ENCODE data around the gene EPB41L2.
"Not testable (repeated sequence)": the region's sequence is repeated elsewhere in the genome, so short reads cannot be mapped to it uniquely, and the experiment has no call there.

EPB41L2 gene

GRCh38 chr6:130932438-130932837 is 130.6 kb downstream of the EPB41L2 start:
- Histone ChIP-seq H3K4me1 (ENCODE audit: control insufficient read depth, insufficient read depth, low read length) (peaks cover 3% of the 10 kb centered on the region), H3K9ac (ENCODE audit: low read depth, low read length) (no peak overlapping the region), H3K27me3 (ENCODE audit: control insufficient read depth, insufficient read depth, low read length) (no peaks in the 10 kb centered on the region), H3K36me3 (ENCODE audit: control insufficient read depth, insufficient read depth, low read length) (no peaks in the 10 kb centered on the region), H3K9me3 (ENCODE audit: control insufficient read depth, insufficient read depth, low read length) (peaks cover 3% of the 10 kb centered on the region), H3K4me3 (ENCODE audit: low read depth, low read length) (no peak overlapping the region)

GRCh38 chr6:130931683-130932082 is 131.4 kb downstream of the EPB41L2 start:
- Histone ChIP-seq H3K27me3 (ENCODE audit: control insufficient read depth, insufficient read depth, low read length) (no peaks in the 10 kb centered on the region), H3K9me3 (ENCODE audit: control insufficient read depth, insufficient read depth, low read length) (peaks cover 3% of the 10 kb centered on the region), H3K36me3 (ENCODE audit: control insufficient read depth, insufficient read depth, low read length) (no peaks in the 10 kb centered on the region), H3K4me1 (ENCODE audit: control insufficient read depth, insufficient read depth, low read length) (peaks cover 3% of the 10 kb centered on the region), H3K9ac (ENCODE audit: low read depth, low read length) (no peak overlapping the region), H3K4me3 (ENCODE audit: low read depth, low read length) (no peak overlapping the region)

GRCh38 chr6:130929036-130929678 is 133.9 kb downstream of the EPB41L2 start:
- Histone ChIP-seq H3K9me3 (ENCODE audit: control insufficient read depth, insufficient read depth, low read length) (peaks cover 3% of the 10 kb centered on the region), H3K9ac (ENCODE audit: low read depth, low read length) (no peak overlapping the region), H3K4me1 (ENCODE audit: control insufficient read depth, insufficient read depth, low read length) (no peaks in the 10 kb centered on the region), H3K36me3 (ENCODE audit: control insufficient read depth, insufficient read depth, low read length) (no peaks in the 10 kb centered on the region), H3K27me3 (ENCODE audit: control insufficient read depth, insufficient read depth, low read length) (no peaks in the 10 kb centered on the region), H3K4me3 (ENCODE audit: low read depth, low read length) (no peak overlapping the region)

GRCh38 chr6:130928158-130928912 is 134.7 kb downstream of the EPB41L2 start:
- H3K4me1 ChIP-seq (ENCODE audit: control insufficient read depth, insufficient read depth, low read length) = no peaks in the 10 kb centered on the region
- no peak overlapping the region for H3K9ac ChIP-seq (ENCODE audit: low read depth, low read length)
- no peaks in the 10 kb centered on the region for H3K36me3 ChIP-seq (ENCODE audit: control insufficient read depth, insufficient read depth, low read length)
- no peaks in the 10 kb centered on the region for H3K27me3 ChIP-seq (ENCODE audit: control insufficient read depth, insufficient read depth, low read length)
- H3K9me3 ChIP-seq (ENCODE audit: control insufficient read depth, insufficient read depth, low read length) = peaks cover 3% of the 10 kb centered on the region
- no peak overlapping the region for H3K4me3 ChIP-seq (ENCODE audit: low read depth, low read length)

- no peaks in the 10 kb centered on the region for H3K4me1 ChIP-seq (ENCODE audit: control insufficient read depth, insufficient read depth, low read length)
- no peaks in the 10 kb centered on the region for H3K27me3 ChIP-seq (ENCODE audit: control insufficient read depth, insufficient read depth, low read length)
- no peak overlapping the region for H3K4me3 ChIP-seq (ENCODE audit: low read depth, low read length)
- no peaks in the 10 kb centered on the region for H3K36me3 ChIP-seq (ENCODE audit: control insufficient read depth, insufficient read depth, low read length)
- peaks cover 3% of the 10 kb centered on the region for H3K9me3 ChIP-seq (ENCODE audit: control insufficient read depth, insufficient read depth, low read length)
- H3K9ac ChIP-seq (ENCODE audit: low read depth, low read length) = no peak overlapping the region
These were observed 135.7 kb downstream of the EPB41L2 start for GRCh38 chr6:130927305-130927704.

GRCh38 chr6:130923350-130923749 is 139.7 kb downstream of the EPB41L2 start:
- Histone ChIP-seq H3K4me3 (ENCODE audit: low read depth, low read length) (no peak overlapping the region), H3K27me3 (ENCODE audit: control insufficient read depth, insufficient read depth, low read length) (no peaks in the 10 kb centered on the region), H3K9ac (ENCODE audit: low read depth, low read length) (no peak overlapping the region), H3K4me1 (ENCODE audit: control insufficient read depth, insufficient read depth, low read length) (no peaks in the 10 kb centered on the region), H3K9me3 (ENCODE audit: control insufficient read depth, insufficient read depth, low read length) (no peaks in the 10 kb centered on the region), H3K36me3 (ENCODE audit: control insufficient read depth, insufficient read depth, low read length) (no peaks in the 10 kb centered on the region)

GRCh38 chr6:130922922-130923321 is 140.1 kb downstream of the EPB41L2 start:
- no peak overlapping the region for H3K9ac ChIP-seq (ENCODE audit: low read depth, low read length)
- H3K9me3 ChIP-seq (ENCODE audit: control insufficient read depth, insufficient read depth, low read length) = no peaks in the 10 kb centered on the region
- no peak overlapping the region for H3K4me3 ChIP-seq (ENCODE audit: low read depth, low read length)
- no peaks in the 10 kb centered on the region for H3K27me3 ChIP-seq (ENCODE audit: control insufficient read depth, insufficient read depth, low read length)
- H3K36me3 ChIP-seq (ENCODE audit: control insufficient read depth, insufficient read depth, low read length) = no peaks in the 10 kb centered on the region
- H3K4me1 ChIP-seq (ENCODE audit: control insufficient read depth, insufficient read depth, low read length) = no peaks in the 10 kb centered on the region

- Histone ChIP-seq H3K4me3 (ENCODE audit: low read depth, low read length) (no peak overlapping the region), H3K9me3 (ENCODE audit: control insufficient read depth, insufficient read depth, low read length) (no peaks in the 10 kb centered on the region), H3K27me3 (ENCODE audit: control insufficient read depth, insufficient read depth, low read length) (no peaks in the 10 kb centered on the region), H3K4me1 (ENCODE audit: control insufficient read depth, insufficient read depth, low read length) (no peaks in the 10 kb centered on the region), H3K9ac (ENCODE audit: low read depth, low read length) (no peak overlapping the region), H3K36me3 (ENCODE audit: control insufficient read depth, insufficient read depth, low read length) (no peaks in the 10 kb centered on the region)
These were observed 142.1 kb downstream of the EPB41L2 start for GRCh38 chr6:130920969-130921368.

GRCh38 chr6:130918171-130918570 is 144.9 kb downstream of the EPB41L2 start:
- peaks cover under 1% of the 10 kb centered on the region for H3K4me1 ChIP-seq (ENCODE audit: control insufficient read depth, insufficient read depth, low read length)
- H3K27me3 ChIP-seq (ENCODE audit: control insufficient read depth, insufficient read depth, low read length) = no peaks in the 10 kb centered on the region
- H3K4me3 ChIP-seq (ENCODE audit: low read depth, low read length) = no peak overlapping the region
- no peaks in the 10 kb centered on the region for H3K36me3 ChIP-seq (ENCODE audit: control insufficient read depth, insufficient read depth, low read length)
- H3K9ac ChIP-seq (ENCODE audit: low read depth, low read length) = no peak overlapping the region
- no peaks in the 10 kb centered on the region for H3K9me3 ChIP-seq (ENCODE audit: control insufficient read depth, insufficient read depth, low read length)

- H3K9me3 ChIP-seq (ENCODE audit: control insufficient read depth, insufficient read depth, low read length); H3K9ac ChIP-seq (ENCODE audit: low read depth, low read length); H3K27me3 ChIP-seq (ENCODE audit: control insufficient read depth, insufficient read depth, low read length); H3K4me3 ChIP-seq (ENCODE audit: low read depth, low read length); H3K36me3 ChIP-seq (ENCODE audit: control insufficient read depth, insufficient read depth, low read length); H3K4me1 ChIP-seq (ENCODE audit: control insufficient read depth, insufficient read depth, low read length): not testable (repeated sequence)
These were observed 147.4 kb downstream of the EPB41L2 start for GRCh38 chr6:130915606-130916005.

- H3K9me3 ChIP-seq (ENCODE audit: control insufficient read depth, insufficient read depth, low read length) = no peaks in the 10 kb centered on the region
- H3K4me3 ChIP-seq (ENCODE audit: low read depth, low read length) = no peak overlapping the region
- H3K9ac ChIP-seq (ENCODE audit: low read depth, low read length) = no peak overlapping the region
- no peaks in the 10 kb centered on the region for H3K36me3 ChIP-seq (ENCODE audit: control insufficient read depth, insufficient read depth, low read length)
- peaks cover 2% of the 10 kb centered on the region for H3K4me1 ChIP-seq (ENCODE audit: control insufficient read depth, insufficient read depth, low read length)
- no peaks in the 10 kb centered on the region for H3K27me3 ChIP-seq (ENCODE audit: control insufficient read depth, insufficient read depth, low read length)
These were observed 149.9 kb downstream of the EPB41L2 start for GRCh38 chr6:130913120-130913519.

GRCh38 chr6:130912434-130912833 is 150.6 kb downstream of the EPB41L2 start:
- Histone ChIP-seq H3K9ac (ENCODE audit: low read depth, low read length) (no peak overlapping the region), H3K9me3 (ENCODE audit: control insufficient read depth, insufficient read depth, low read length) (no peaks in the 10 kb centered on the region), H3K36me3 (ENCODE audit: control insufficient read depth, insufficient read depth, low read length) (no peaks in the 10 kb centered on the region), H3K4me1 (ENCODE audit: control insufficient read depth, insufficient read depth, low read length) (peaks cover 2% of the 10 kb centered on the region), H3K4me3 (ENCODE audit: low read depth, low read length) (no peak overlapping the region), H3K27me3 (ENCODE audit: control insufficient read depth, insufficient read depth, low read length) (no peaks in the 10 kb centered on the region)
